HuH-7.5 (cell line): Measurements from ENCODE around the gene TKT.
"Not testable (repeated sequence)": the region's sequence is repeated elsewhere in the genome, so short reads cannot be mapped to it uniquely, and the experiment has no call there.

Experiments used
- DNase-seq: peaks from one replicate; pipeline ENCODE4 v3.0.0; 2011; ENCODE audit warnings: low spot score

TKT gene

GRCh38 chr3:53260286-53260785, 4.5 kb upstream of the TKT start:
- DNase-seq, result no peak

- DNase-seq, result no peak
These were observed 3.8 kb upstream of the TKT start for GRCh38 chr3:53259427-53260259.

- DNase-seq, result no peak
These were observed 3.0 kb upstream of the TKT start for GRCh38 chr3:53258600-53259426.

- DNase-seq, result no peak
These were observed 1.6 kb upstream of the TKT start for GRCh38 chr3:53257465-53257864.

- DNase-seq, result no peak
These were observed 858 bp upstream of the TKT start for GRCh38 chr3:53256704-53257055.

- DNase-seq, result no peak
These were observed 423 bp downstream of the TKT start for GRCh38 chr3:53255423-53255774.

- peak; percentile 40 for DNase-seq
These were observed 1.1 kb downstream of the TKT start for GRCh38 chr3:53254509-53255422.

- DNase-seq, result no peak
These were observed 1.9 kb downstream of the TKT start for GRCh38 chr3:53253707-53254508.

- not testable (repeated sequence) for DNase-seq
These were observed 2.9 kb downstream of the TKT start for GRCh38 chr3:53252947-53253322.

- DNase-seq, result no peak
These were observed 3.5 kb downstream of the TKT start for GRCh38 chr3:53252096-53252946.

GRCh38 chr3:53250881-53251605, 4.8 kb downstream of the TKT start:
- no peak for DNase-seq

- DNase-seq, result no peak
These were observed 5.4 kb downstream of the TKT start for GRCh38 chr3:53250453-53250852.

- no peak for DNase-seq
These were observed 7.7 kb downstream of the TKT start for GRCh38 chr3:53248161-53248560.

- DNase-seq, result no peak
These were observed 8.2 kb downstream of the TKT start for GRCh38 chr3:53247619-53248018.

- no peak for DNase-seq
These were observed 11.6 kb downstream of the TKT start for GRCh38 chr3:53244271-53244670.

- DNase-seq, result no peak
These were observed 12.0 kb downstream of the TKT start for GRCh38 chr3:53243785-53244184.

GRCh38 chr3:53243165-53243564, 12.7 kb downstream of the TKT start:
- DNase-seq, result no peak

GRCh38 chr3:53242642-53243041, 13.2 kb downstream of the TKT start:
- no peak for DNase-seq

- no peak for DNase-seq
These were observed 13.7 kb downstream of the TKT start for GRCh38 chr3:53242155-53242554.
